LNCaP clone FGC (cell line): Measurements from ENCODE around the gene CRISPLD2.

Experiments
- DNase-seq: peaks from one replicate; pipeline ENCODE4 v3.0.0-alpha.2; 2011; ENCODE audit warnings: low read depth
- H3K4me3 ChIP-seq: 2 replicates; pipeline ENCODE4 v1.5.1; 2011; ENCODE audit warnings: mild to moderate bottlenecking, low read depth, low read length, control low read depth
- TF ChIP-seq, protein P1 (sequence below): IDR thresholded peaks from 2 replicates; pipeline ENCODE4 v1.5.1; 2012; ENCODE audit warnings: mild to moderate bottlenecking; ENCODE audit not compliant: control insufficient read depth, insufficient read depth; ENCODE audit errors: extremely low read depth

CRISPLD2 gene

DNA sequence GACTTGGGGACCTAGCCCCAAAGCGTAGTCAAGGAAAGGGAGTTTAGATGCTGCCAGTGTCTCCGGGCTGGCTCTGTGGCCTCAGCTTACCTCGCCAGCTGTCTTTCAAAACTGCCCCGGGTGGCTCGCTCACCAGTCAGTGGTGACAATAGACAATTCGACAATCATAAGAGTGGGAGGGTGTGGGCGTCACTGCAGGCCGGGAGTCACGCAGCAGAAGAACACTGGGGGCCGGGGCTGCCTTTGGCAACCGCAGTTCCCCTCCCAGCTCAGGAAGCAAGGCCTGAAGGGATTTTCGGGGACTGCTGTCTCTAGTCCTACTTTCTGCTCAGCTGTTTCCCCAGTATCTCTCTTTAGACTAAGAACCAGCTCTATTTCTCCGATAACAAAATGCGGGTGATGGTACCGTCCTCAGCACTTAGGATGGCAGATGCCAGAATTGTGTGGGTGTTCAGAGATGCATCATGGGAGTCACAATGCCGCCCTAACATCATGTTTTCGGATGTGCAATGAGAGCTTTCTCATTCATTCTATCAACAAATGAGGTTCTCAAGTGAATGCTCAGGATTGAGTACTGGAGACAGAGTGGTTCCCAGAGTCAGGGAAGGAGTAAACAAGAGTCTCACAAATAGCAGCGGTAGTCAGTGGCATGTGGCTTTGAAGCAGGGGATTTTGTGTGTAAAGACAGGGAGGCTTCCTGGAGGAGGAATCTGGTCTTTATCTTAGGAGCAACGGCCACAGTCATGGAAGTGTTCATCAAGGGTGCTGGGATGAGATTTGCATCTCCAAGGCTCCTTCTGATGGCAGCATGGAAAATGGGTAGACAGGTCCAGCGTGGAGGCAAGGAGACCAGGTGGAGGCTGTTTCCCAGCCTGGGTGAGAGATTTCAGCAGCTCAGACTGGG, 98.5 kb downstream of the CRISPLD2 start:
- TF ChIP-seq, protein P1, sequence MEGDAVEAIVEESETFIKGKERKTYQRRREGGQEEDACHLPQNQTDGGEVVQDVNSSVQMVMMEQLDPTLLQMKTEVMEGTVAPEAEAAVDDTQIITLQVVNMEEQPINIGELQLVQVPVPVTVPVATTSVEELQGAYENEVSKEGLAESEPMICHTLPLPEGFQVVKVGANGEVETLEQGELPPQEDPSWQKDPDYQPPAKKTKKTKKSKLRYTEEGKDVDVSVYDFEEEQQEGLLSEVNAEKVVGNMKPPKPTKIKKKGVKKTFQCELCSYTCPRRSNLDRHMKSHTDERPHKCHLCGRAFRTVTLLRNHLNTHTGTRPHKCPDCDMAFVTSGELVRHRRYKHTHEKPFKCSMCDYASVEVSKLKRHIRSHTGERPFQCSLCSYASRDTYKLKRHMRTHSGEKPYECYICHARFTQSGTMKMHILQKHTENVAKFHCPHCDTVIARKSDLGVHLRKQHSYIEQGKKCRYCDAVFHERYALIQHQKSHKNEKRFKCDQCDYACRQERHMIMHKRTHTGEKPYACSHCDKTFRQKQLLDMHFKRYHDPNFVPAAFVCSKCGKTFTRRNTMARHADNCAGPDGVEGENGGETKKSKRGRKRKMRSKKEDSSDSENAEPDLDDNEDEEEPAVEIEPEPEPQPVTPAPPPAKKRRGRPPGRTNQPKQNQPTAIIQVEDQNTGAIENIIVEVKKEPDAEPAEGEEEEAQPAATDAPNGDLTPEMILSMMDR, result no peak
- H3K4me3 ChIP-seq, result no peak overlapping the region
- DNase-seq, result no peak

DNA sequence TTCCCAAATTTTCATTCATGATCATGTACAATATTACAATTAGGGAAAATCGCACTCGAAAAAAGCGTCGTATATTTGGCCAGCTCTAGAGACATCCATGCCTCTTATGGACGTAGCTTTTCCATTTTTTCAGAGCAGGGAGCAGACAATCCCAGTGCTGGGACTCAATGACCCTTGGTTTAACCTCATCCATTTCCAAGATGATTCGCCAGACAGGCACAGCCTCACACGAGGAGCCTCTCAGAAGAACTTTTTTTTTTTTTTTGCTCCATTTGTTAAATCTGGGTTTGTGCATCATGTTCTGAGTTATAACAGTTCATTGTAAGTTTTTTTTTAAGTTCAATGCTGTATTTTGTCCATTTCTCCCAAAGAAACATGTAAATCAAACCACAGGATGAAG, 99.5 kb downstream of the CRISPLD2 start:
- TF ChIP-seq, protein P1, result no peak
- H3K4me3 ChIP-seq, result no peak overlapping the region
- DNase-seq, result no peak

DNA sequence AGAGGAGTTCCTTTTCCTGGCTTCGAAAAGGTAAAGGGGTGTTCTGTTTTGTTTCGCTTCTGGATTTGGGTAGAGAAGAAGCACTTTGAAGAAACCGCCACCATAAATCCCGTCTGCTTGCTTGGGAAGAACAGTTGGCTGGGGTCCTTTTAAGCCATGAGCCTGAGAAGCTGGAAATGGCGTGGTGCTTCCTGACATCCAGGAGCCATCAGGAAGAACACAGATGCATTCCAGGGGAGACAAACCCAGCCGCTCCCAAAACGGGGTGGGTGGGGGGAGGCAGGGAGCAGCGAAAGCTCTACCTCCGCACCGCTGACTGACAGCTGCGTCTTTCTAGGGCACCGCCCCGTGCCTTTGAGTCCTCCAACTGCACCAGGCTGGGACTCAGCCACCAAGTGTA, 99.9 kb downstream of the CRISPLD2 start:
- TF ChIP-seq, protein P1, result no peak
- DNase-seq, result no peak
- H3K4me3 ChIP-seq, result no peak overlapping the region

DNA sequence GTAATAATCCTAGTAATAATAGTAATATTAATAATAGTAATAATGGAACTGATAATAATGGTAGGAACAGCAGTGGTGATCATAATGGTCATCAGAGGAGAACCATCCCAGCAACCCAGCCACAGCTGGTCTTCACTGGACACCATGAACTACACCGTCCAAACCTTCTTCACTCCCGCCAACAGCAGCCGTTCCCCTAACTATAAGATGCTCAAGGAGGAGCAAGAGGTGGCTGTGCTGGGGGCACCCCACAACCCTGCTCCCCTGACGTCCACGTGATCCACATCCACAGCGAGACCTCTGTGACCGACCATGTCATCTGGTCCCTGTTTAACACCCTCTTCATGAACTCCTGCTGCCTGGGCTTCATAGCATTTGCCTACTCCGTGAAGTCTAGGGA, 100.5 kb downstream of the CRISPLD2 start:
- H3K4me3 ChIP-seq, result no peak overlapping the region
- DNase-seq, result no peak
- TF ChIP-seq, protein P1, result no peak

DNA sequence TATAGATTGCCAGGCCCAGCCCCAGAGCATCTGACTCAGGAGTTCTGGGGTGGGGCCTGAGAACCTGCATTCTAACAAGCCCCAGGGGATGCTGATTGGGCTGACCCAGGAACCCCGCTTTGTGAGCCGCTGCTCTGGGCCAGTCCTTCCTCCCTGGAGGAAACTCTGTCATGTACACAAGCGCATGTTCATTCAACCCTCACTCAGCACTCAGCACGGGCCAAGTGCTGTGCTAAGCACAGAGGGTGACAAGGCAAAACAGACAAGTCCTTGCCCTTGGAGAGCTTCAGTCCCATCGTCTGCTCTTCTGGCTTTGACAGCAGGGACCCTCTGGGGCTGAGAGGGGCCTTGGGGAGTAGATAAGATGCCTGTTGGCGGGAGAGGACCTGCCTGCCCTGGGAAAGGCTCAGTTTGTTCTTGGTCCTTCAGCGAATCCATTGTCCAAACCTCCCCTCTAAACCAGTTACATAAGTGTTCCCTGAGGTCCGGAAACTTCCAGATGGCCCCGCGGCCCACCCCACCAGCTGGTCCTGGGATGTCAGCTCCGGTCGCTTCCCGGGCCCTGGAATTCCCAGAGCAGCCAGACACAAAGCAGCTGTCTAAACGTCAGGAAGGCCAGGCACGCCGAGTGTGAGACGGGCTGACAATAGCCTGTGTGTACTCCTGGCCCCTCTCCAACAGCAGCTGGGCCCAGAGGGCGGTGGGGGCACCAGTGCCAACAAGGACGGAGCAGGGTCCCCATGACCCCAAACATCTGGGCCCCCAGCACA, 102.8 kb downstream of the CRISPLD2 start:
- TF ChIP-seq, protein P1, result no peak
- no peak overlapping the region for H3K4me3 ChIP-seq
- no peak for DNase-seq

DNA sequence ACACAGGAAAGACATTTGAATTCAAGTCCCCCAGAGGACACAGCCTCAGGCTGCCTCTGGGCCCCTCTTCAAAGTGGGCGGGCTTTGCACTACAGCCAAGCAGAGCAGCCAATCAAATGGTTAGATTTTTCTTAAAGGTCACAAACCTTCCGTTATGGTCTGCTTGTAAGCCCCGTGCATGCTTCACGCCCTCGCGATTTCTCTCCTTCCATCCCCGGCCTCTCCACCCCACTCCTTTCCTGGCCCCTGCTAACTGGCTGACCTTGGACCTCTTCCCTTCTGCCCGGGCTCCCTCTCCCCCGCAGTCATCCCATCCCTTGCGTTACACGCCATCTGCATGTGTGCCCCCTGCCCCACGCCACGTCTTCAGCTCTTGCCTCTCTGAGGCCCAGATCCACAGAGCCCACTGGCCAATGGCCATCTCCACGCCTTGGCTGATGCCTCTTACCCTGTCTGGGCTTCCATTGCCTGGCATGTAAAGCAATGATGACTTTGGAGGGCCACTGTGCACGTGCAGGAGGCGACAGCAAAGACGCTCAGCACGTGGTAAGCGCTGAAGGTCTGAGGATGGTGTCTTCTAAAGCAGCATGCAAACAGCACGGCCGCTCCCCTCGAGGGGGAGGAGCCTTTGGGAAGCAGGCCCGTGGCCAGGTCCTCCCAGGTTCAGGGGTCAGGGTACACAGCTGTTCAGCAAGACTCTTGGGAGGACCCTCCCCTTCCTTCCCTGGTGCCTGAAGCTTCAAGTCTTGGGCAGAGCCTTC, 104.7 kb downstream of the CRISPLD2 start:
- DNase-seq, result no peak
- H3K4me3 ChIP-seq, result no peak overlapping the region
- TF ChIP-seq, protein P1, result no peak
